NCI-H345 (cell line): Measurements from ENCODE around the gene PKDREJ.
"Not testable (repeated sequence)": the region's sequence is repeated elsewhere in the genome, so short reads cannot be mapped to it uniquely, and the experiment has no call there.

Experiments
- DNase-seq: peaks from one replicate; lab custom pipeline; 2025; lab: John Stamatoyannopoulos, UW

PKDREJ gene

GRCh38 chr22:46288846-46289243 is 25.7 kb upstream of the PKDREJ start:
- DNase-seq = no peak

GRCh38 chr22:46287873-46288751 is 25.0 kb upstream of the PKDREJ start:
- no peak for DNase-seq

GRCh38 chr22:46286941-46287872 is 24.1 kb upstream of the PKDREJ start:
- no peak for DNase-seq

GRCh38 chr22:46286006-46286405 is 22.9 kb upstream of the PKDREJ start:
- DNase-seq = no peak

GRCh38 chr22:46281866-46282678 is 18.9 kb upstream of the PKDREJ start:
- DNase-seq = no peak

- DNase-seq = no peak
Observed at GRCh38 chr22:46280999-46281623, 18.0 kb upstream of the PKDREJ start.

- DNase-seq = no peak
Observed at GRCh38 chr22:46280063-46280817, 17.1 kb upstream of the PKDREJ start.

- no peak for DNase-seq
Observed at GRCh38 chr22:46278656-46279645, 15.8 kb upstream of the PKDREJ start.

- no peak for DNase-seq
Observed at GRCh38 chr22:46276563-46276962, 13.4 kb upstream of the PKDREJ start.

GRCh38 chr22:46275455-46276122 is 12.4 kb upstream of the PKDREJ start:
- DNase-seq = no peak

GRCh38 chr22:46274381-46274780 is 11.2 kb upstream of the PKDREJ start:
- no peak for DNase-seq

GRCh38 chr22:46273432-46274148 is 10.4 kb upstream of the PKDREJ start:
- no peak for DNase-seq

- no peak for DNase-seq
Observed at GRCh38 chr22:46272762-46273431, 9.8 kb upstream of the PKDREJ start.

GRCh38 chr22:46272196-46272595 is 9.1 kb upstream of the PKDREJ start:
- DNase-seq = no peak

GRCh38 chr22:46269564-46269963 is 6.4 kb upstream of the PKDREJ start:
- no peak for DNase-seq

- peak; percentile 36 for DNase-seq
Observed at GRCh38 chr22:46267431-46268279, 4.5 kb upstream of the PKDREJ start, which contains the start of gene TTC38. Gene TTC38 (plus strand): TSS chr22:46268008. CDS start chr22:46268040, 32 bp downstream.

GRCh38 chr22:46265627-46266026 is 2.5 kb upstream of the PKDREJ start:
- DNase-seq = not testable (repeated sequence)
